Activated naive CD4-positive, alpha-beta T cell treated with anti-CD3 and anti-CD28 coated beads, Interleukin-2, amount 50 U/mL, for 72 hours (primary cell): Measurements from ENCODE around the gene LIX1. TPM values are rescaled to one million over a fixed set of nuclear protein-coding genes. Genes with fewer than 3 reads are reported as not detected.

Source experiments
- total RNA-seq, 2 donors: library from RNA; stranded (reverse); gene quantifications; one replicate each; pipeline ENCODE4 v1.2.3, GENCODE V29; 2022

LIX1 gene
- total RNA-seq, 2 donors from 2014 or later: not detected

Other genes with a start within 250 kb of the LIX1 start
- gene LNPEP, start 206.5 kb downstream of the LIX1 start, total RNA-seq: 10 to 100 TPM; 60.4 to 64.7 TPM
- 10 to 100 TPM; 21.4 to 32.2 TPM for gene RIOK2, start 40.6 kb upstream of the LIX1 start, total RNA-seq